Astrocyte (in vitro differentiated cells and primary cell): ENCODE results near the gene SUN3. TPM values are rescaled to one million over a fixed set of nuclear protein-coding genes. Genes with fewer than 3 reads are reported as not detected.

Source experiments
- DNase-seq: peaks from one replicate; pipeline ENCODE4 v3.0.0-alpha.2; 2010; ENCODE audit warnings: low read depth
- FAIRE-seq: peaks from 2 replicates; lab custom pipeline; 2011; peaks lifted over from hg19 to GRCh38; lab: Jason Lieb, UNC
- H2AFZ ChIP-seq: 2 replicates; pipeline ENCODE4 v1.6.0; 2012; ENCODE audit warnings: low read depth, low read length, inconsistent platforms
- H3K27ac ChIP-seq: 2 replicates; pipeline ENCODE4 v1.5.1; 2011; ENCODE audit warnings: low read depth, low read length, inconsistent platforms
- H3K27me3 ChIP-seq: 2 replicates; pipeline ENCODE4 v1.6.0; 2011; ENCODE audit warnings: low read length, inconsistent platforms; ENCODE audit not compliant: insufficient read depth
- H3K36me3 ChIP-seq: 2 replicates; pipeline ENCODE4 v1.5.1; 2011; ENCODE audit warnings: low read length, inconsistent platforms; ENCODE audit not compliant: insufficient read depth
- H3K4me1 ChIP-seq: 2 replicates; pipeline ENCODE4 v1.5.1; 2011; ENCODE audit warnings: low read length, inconsistent platforms; ENCODE audit not compliant: insufficient read depth
- H3K4me2 ChIP-seq: 2 replicates; pipeline ENCODE4 v1.6.0; 2012; ENCODE audit warnings: low read length, inconsistent platforms
- H3K4me3 ChIP-seq: 2 replicates; pipeline ENCODE4 v1.5.1; 2011; ENCODE audit warnings: low read depth, mild to moderate bottlenecking, low read length, inconsistent platforms; ENCODE audit not compliant: insufficient read depth
- H3K79me2 ChIP-seq: 2 replicates; pipeline ENCODE4 v1.6.0; 2012; ENCODE audit warnings: mild to moderate bottlenecking, low read length, inconsistent platforms; ENCODE audit not compliant: insufficient read depth
- H3K9ac ChIP-seq: 2 replicates; pipeline ENCODE4 v1.6.0; 2012; ENCODE audit warnings: mild to moderate bottlenecking, low read length, inconsistent platforms
- H3K9me3 ChIP-seq: 2 replicates; pipeline ENCODE4 v1.5.1; 2012; ENCODE audit warnings: low read depth, mild to moderate bottlenecking, low read length, inconsistent platforms; ENCODE audit not compliant: insufficient read depth
- H4K20me1 ChIP-seq: 2 replicates; pipeline ENCODE4 v1.6.0; 2012; ENCODE audit warnings: low read length, inconsistent platforms; ENCODE audit not compliant: insufficient read depth
- H3K27ac Mint-ChIP-seq: one replicate; pipeline ENCODE4 v1.8.0; 2021; ENCODE audit warnings: mild to moderate bottlenecking, mixed read lengths; ENCODE audit not compliant: unreplicated experiment
- H3K27me3 Mint-ChIP-seq: one replicate; pipeline ENCODE4 v1.8.0; 2021; ENCODE audit warnings: low read depth, mixed read lengths; ENCODE audit not compliant: unreplicated experiment
- H3K36me3 Mint-ChIP-seq: one replicate; pipeline ENCODE4 v1.8.0; 2021; ENCODE audit warnings: low read depth, mixed read lengths; ENCODE audit not compliant: unreplicated experiment
- H3K4me1 Mint-ChIP-seq: one replicate; pipeline ENCODE4 v1.8.0; 2021; ENCODE audit warnings: low read depth, mixed read lengths; ENCODE audit not compliant: unreplicated experiment
- H3K4me3 Mint-ChIP-seq: one replicate; pipeline ENCODE4 v1.8.0; 2021; ENCODE audit warnings: mild to moderate bottlenecking, moderate library complexity, mixed read lengths; ENCODE audit not compliant: unreplicated experiment
- H3K9me3 Mint-ChIP-seq: one replicate; pipeline ENCODE4 v1.8.0; 2021; ENCODE audit warnings: mild to moderate bottlenecking, mixed read lengths; ENCODE audit not compliant: unreplicated experiment
- CTCF ChIP-seq: IDR thresholded peaks from 2 replicates; pipeline ENCODE4 v1.5.1; 2011; ENCODE audit warnings: low read depth, mild to moderate bottlenecking, inconsistent platforms, low read length, moderate library complexity; ENCODE audit not compliant: insufficient read depth
- EZH2 ChIP-seq: IDR thresholded peaks from 2 replicates; pipeline ENCODE4 v1.6.1; 2012; ENCODE audit warnings: mild to moderate bottlenecking, low read length, inconsistent platforms; ENCODE audit not compliant: insufficient read depth
- total RNA-seq: library from RNA; stranded (reverse); gene quantifications from 2 replicates; pipeline ENCODE4 v1.2.1, GENCODE V29; 2021

Gene SUN3
- total RNA-seq, 1 donor from 2014 or later, result not detected

- Mint-ChIP-seq H3K27me3 (peaks cover 52% of the 10 kb centered on the region), H3K27ac (no peak overlapping the region)
Observed at GRCh38 chr7:48033922-48034321, 5.0 kb upstream of the SUN3 start.

GRCh38 chr7:48031111-48031510, 2.2 kb upstream of the SUN3 start:
- no peak for FAIRE-seq
- H2AFZ ChIP-seq, result no peak overlapping the region
- Mint-ChIP-seq H3K36me3 (no peaks in the 10 kb centered on the region), H3K27ac (no peak overlapping the region), H3K4me1 (no peaks in the 10 kb centered on the region), H3K9me3 (no peaks in the 10 kb centered on the region), H3K4me3 (no peak overlapping the region), H3K27me3 (peaks cover 33% of the 10 kb centered on the region)
- H4K20me1 ChIP-seq, result no peaks in the 10 kb centered on the region
- no peaks in the 10 kb centered on the region for H3K36me3 ChIP-seq
- TF ChIP-seq EZH2 (no peak), CTCF (no peak)
- H3K4me3 ChIP-seq, result no peak overlapping the region
- peaks cover 7% of the 10 kb centered on the region for H3K4me1 ChIP-seq
- no peak overlapping the region for H3K4me2 ChIP-seq
- no peaks in the 10 kb centered on the region for H3K79me2 ChIP-seq
- H3K9me3 ChIP-seq, result no peaks in the 10 kb centered on the region
- no peak for DNase-seq
- peaks cover 5% of the 10 kb centered on the region for H3K27me3 ChIP-seq
- H3K27ac ChIP-seq, result no peak overlapping the region
- H3K9ac ChIP-seq, result no peak overlapping the region

More at GRCh38 chr7:48033922-48034321, 5.0 kb upstream of the SUN3 start:
- Histone ChIP-seq H4K20me1 (no peaks in the 10 kb centered on the region), H3K4me1 (peaks cover 9% of the 10 kb centered on the region), H3K4me2 (no peak overlapping the region), H2AFZ (no peak overlapping the region), H3K27ac (no peak overlapping the region), H3K36me3 (no peaks in the 10 kb centered on the region), H3K4me3 (no peak overlapping the region), H3K9ac (no peak overlapping the region), H3K9me3 (no peaks in the 10 kb centered on the region), H3K79me2 (no peaks in the 10 kb centered on the region), H3K27me3 (peaks cover 17% of the 10 kb centered on the region)
- no peaks in the 10 kb centered on the region for H3K9me3 Mint-ChIP-seq
- no peaks in the 10 kb centered on the region for H3K4me1 Mint-ChIP-seq
- H3K36me3 Mint-ChIP-seq, result no peaks in the 10 kb centered on the region
- TF ChIP-seq CTCF, result no peak
- no peak for TF ChIP-seq EZH2
- DNase-seq, result no peak
- H3K4me3 Mint-ChIP-seq, result no peak overlapping the region
- no peak for FAIRE-seq

- no peaks in the 10 kb centered on the region for H3K36me3 ChIP-seq
- FAIRE-seq (no peak), DNase-seq (no peak)
- H3K4me3 Mint-ChIP-seq, result no peak overlapping the region
- no peak overlapping the region for H3K27ac Mint-ChIP-seq
- no peak overlapping the region for H3K4me3 ChIP-seq
- H3K27me3 ChIP-seq, result peaks cover 4% of the 10 kb centered on the region
- no peak overlapping the region for H3K4me2 ChIP-seq
- no peak overlapping the region for H3K27ac ChIP-seq
- H2AFZ ChIP-seq, result no peak overlapping the region
- no peak overlapping the region for H3K9ac ChIP-seq
- no peak for TF ChIP-seq EZH2
- TF ChIP-seq CTCF, result no peak
- peaks cover 3% of the 10 kb centered on the region for H3K9me3 Mint-ChIP-seq
- no peaks in the 10 kb centered on the region for H3K36me3 Mint-ChIP-seq
- no peaks in the 10 kb centered on the region for H3K4me1 ChIP-seq
- H3K79me2 ChIP-seq, result no peaks in the 10 kb centered on the region
- no peaks in the 10 kb centered on the region for H3K27me3 Mint-ChIP-seq
- H3K9me3 ChIP-seq, result no peaks in the 10 kb centered on the region
- no peaks in the 10 kb centered on the region for H3K4me1 Mint-ChIP-seq
- H4K20me1 ChIP-seq, result no peaks in the 10 kb centered on the region
Observed at GRCh38 chr7:48025624-48026023, 3.3 kb downstream of the SUN3 start.
